Gastrocnemius medialis (tissue), 4 donors: Measurements from ENCODE around the gene PSTK.

Experiments used
- CTCF ChIP-seq, 5 experiments: fragments of 450-650 bp in 3 of 5; fragments of 200-600 bp in 2 of 5; sonication (generic) in 2 of 5; IDR thresholded peaks in 4 of 5; conservative IDR thresholded peaks in 1 of 5; 1 replicate in 4 of 5; 2 replicates in 1 of 5; pipeline ENCODE4 v1.5.1; 2016 to 2019; ENCODE audit warnings: antibody characterized with exemption in 5 of 5, mild to moderate bottlenecking in 3 of 5, moderate library complexity in 3 of 5
- POLR2A ChIP-seq, 2 donors: fragments of 450-650 bp; IDR thresholded peaks; one replicate each; pipeline ENCODE4 v1.6.1; 2017; ENCODE audit warnings: antibody characterized with exemption in 2 of 2, mild to moderate bottlenecking in 2 of 2, moderate library complexity in 2 of 2

- TF ChIP-seq CTCF (IDR thresholded peaks at IDR 0.05 in 4 of 5, conservative IDR thresholded peaks at IDR 0.05 in 1 of 5) (no peak), POLR2A (IDR thresholded peaks at IDR 0.05) (no peak)
These were observed 17.7 kb downstream of the PSTK start for GRCh38 chr10:122997864-122998263.
